ENCODE data around the gene CHRND.

Gene CHRND

DNA sequence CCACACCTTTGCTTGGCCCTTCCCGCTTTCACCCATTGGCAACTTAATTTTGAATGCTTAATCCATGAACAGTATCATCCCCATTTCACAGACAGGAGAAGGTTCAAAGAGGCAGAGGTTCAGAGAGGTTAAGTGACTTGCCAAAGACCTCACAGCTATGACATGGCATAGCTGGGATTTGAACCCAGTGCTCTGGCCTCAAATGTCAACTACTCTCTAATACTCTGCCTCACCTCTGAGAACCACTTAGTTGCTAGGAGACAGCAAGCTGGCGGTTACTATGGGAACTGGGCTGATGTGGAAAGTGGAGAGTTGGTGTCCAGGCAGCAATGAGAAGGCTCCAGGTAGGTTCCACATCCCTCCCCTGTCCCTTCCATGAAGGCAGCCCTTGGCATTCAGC is 21.5 kb upstream of the CHRND start:
- DNase-seq, result no peak

DNA sequence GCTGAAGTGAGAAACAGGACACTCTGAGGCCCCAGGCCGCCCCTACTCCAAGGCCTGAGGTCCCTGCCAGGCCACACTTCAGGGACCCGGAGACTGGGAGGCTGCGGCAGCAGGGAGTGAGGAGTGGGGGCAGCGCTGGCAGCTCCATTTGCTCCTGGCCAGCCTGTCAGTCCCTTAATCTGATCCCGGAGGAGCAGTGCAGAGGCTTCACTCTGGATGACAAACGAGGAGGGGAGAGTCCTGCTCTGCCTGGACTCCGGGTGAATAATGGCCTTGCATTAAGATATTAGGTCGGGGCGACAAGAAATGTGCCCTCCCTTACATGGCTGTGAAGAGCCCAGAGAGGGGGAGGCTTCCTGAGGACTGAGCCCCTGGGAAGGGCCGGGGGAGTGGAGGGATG is 20.1 kb upstream of the CHRND start:
- no peak for DNase-seq

DNA sequence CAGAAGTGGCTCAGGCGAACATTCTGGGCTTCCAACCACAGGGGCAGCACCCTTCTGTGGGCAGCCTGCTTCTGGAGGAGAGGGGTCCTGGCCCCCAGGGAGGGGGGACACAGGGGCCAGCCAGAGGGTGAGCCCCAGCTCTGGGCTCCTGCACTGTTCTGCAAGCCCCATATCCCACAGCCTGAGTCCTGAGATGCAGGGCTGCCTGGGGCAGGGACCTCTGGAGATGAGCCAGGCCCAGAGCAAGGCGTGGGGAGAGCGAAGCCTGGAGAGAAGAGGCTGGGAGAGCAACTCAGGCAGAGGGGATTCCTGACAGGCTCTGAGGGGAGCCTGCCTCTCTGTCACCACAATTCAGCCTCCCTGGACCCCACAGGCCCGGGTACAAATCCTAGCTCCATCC is 19.3 kb upstream of the CHRND start:
- DNase-seq, result no peak

DNA sequence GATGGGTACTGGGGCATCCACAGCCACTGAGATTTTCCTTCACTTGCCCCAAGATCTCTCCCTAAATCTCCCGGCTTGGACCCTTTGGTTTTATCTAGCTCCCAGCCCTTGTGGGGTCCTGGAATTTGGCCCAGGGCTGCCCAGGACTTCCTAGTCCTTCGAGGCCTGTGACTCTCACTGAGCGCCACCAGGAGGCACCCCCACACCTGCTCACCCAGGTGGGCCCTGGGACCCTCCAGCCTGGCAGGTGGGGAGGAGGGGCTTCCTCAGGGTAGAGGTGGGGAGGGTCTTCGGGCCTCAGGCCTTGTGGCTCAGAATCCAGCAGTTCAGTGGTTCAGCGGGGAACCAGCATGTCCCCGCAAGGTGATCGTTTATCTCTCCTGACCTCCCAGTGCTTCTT is 17.7 kb upstream of the CHRND start:
- no peak for DNase-seq

DNA sequence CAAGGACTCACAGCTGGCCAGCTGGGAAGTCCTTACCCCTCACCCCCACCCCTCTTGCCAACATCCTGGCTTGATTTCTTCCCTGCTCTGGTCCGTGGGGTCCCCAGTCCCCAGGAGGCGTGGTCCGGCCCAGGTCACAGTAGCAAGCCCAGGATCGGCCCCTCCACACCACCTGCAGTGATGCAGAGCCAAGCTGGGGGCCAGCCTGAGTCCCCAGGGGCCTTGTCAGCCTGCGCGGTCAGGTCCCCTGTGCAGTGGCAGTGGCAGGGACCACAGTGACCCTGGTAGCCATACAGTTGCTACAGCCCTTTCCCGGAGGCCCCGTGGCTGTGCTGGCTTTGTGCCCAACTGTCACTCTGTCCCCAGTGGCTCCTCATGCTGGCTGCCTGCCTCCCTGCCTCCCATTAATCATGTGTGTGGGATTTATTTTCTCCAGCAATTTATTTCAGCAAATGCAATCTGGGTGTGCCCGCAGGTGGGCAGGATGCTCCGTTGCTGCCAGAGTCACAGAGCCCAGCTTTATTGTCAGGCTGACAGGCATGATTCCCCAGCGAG is 14.5 kb upstream of the CHRND start:
- no peak for DNase-seq

DNA sequence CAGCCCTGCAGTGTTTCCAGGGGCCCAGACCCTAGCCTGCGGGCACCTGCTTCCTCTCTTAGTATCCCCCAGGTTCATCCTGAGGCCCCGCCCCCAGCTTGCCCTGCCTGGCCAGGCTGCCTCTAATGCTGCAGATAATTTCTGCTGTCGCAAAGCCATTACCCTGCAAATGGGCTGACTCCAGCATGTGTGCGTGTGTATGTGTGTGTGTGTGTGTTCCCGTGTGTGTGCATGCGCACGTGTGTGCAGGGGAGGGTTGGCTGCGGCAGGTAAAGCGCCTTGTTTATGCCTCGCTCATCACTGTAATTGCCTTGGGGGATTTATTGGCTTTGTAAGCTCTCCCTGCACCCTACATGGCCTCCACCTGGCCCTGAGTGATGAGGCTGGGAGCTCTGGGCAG is 13.4 kb upstream of the CHRND start:
- DNase-seq, result no peak

DNA sequence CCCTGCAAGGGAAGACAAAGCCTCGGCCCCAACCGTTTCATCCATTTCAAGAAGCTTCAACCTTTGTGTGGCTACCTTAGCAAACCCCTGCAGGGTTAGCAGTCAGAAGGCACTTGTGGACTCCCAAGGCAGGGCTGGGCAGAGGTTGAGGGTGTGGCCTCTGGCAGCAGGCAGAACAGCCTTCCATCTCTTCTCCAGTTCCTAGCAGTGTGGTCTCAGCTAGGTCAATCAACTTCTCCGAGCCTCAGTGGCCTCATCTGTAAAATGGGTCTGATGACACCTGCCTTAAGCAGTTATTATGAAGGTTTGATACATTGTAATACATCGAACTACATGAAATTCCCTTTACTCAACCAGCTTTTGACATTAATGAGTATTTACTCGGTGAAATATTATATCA is 12.6 kb upstream of the CHRND start:
- DNase-seq, result no peak

DNA sequence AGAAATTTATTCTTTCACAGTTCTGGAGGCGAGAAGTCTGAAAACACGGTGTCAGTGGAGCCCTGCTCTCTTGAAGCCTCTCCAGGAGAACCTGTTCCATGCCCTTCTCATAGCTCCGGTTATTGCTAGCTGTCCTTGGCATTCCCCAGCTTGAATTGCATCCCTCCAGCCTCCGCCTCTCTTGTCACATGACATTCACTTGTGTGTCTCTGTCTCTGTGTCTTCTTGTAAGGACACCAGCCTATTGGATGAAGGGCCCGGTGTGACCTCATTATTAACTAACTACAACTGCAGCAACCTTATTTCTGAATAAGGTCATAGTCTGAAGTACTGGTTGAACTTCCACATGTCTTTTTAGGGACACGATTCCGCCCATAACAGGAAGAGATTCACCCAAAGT is 10.3 kb upstream of the CHRND start:
- DNase-seq, result no peak

DNA sequence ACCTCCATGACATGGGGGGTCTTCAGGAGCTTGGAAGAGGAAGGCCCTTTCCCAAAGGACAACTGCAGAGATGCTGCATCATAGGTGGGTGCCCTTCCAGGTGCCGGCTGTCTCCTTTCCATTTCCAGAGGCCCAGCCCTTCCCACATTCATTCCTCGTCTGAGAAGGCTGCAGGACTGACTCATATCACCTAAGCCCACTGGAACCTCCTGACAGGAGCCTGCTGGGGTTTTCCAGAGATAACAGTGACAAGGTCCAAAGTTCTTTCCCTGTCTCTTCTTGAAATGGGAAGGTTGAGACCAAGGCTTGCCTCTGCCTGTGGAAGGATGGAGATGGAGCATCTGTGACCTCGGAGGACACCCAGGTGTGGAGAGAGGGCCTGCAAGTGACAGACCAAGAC is 9.4 kb upstream of the CHRND start:
- no peak for DNase-seq

DNA sequence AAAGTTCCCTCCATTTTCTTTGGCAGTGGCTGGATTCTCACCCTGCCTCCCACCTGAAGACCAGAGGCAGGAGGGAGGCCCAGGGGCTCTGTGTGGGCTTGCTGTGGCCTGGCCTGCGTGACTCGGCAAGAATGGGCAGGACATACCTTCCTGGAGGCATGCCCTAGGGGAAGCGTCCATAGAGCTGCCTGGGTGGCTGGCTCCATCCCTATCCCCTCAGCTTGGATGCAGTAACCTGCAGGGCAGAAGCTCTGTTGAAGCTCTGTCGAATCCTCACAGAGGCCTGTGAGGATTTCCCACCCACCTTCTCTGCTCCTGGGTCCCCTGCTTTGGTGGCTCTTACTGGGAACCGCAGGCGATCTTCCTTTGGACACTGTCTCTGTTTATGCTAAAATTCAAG is 7.1 kb upstream of the CHRND start:
- no peak for DNase-seq

DNA sequence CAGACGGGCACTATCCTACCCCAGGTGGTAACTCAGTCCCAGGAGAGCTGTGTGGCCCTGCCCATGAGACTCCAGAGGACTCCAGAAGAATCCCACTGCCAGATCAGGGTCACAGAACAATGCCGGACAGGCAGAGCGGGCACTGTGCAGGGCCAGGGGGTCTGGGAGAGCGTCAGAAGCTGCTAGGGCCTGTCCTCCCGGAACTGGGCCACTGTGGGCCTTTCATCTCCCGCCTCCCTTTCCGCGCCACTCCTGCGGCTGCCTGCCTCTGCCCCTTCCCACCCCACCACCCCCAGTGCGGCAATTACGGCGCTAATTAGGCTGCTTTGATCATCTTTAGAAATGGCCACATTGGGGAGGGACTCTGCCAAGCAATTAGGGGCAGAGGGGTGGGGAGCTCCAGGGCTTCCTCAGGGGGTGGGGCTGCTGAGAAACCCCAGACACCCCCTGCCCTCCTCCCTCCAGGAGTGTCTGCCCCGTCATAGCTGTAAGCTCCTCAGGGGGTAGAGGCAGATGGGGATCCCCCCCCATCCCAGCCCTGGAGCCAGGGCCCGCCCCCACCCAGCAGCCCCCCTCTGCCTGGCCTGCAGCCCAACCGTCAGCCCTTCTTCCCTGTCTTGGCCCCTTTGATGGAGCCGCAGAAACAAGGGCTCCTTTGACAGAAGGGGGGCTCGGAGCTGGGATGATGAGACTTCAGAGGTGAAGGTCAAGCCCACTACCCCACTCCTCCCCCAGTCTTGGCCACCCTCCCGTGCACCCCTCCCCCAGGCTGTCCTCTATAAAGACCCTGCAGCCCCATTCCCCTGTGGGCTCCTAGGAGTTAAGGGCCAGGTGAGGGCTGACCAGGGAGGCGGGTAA is 6.2 kb upstream of the CHRND start, which contains the start of gene PRSS56:
Gene PRSS56, plus strand, starts transcription at position 808 of the 858 bp plus-strand sequence. CDS start 211 bp downstream, outside the sequence.
- no peak for DNase-seq

DNA sequence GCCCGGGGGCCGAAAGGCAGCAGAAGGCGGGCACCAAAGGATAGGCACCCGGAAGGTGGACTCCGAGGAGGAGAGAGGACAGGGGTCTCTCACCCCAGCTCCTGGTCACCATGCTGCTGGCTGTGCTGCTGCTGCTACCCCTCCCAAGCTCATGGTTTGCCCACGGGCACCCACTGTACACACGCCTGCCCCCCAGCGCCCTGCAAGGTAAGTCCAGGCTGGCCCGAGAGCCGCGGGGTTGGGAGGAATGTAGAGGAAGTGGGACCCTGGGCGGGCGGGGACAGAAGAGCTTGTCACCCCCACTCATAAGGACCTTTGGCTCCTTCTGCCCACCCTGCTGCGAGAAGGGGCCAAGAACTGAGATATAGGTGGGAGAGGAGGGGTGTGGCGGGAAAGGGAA is 5.5 kb upstream of the CHRND start:
- no peak for DNase-seq

DNA sequence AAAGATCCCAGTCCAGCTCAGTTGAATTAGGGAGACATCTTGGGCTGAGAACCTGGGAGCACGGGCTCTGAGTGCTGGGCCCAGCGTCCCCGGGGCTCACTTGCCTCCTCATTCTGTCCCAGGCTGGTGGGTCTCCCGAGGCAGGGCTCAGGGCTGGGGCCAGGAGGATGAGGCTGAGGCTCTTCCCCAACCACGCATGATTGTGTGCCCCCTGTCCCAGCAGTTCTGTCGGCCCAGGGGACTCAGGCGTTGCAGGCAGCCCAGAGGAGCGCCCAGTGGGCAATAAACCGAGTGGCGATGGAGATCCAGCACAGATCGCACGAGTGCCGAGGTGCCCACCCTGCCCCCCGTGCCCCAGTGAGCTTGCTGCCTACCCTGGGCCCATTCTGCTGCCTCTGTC is 4.9 kb upstream of the CHRND start:
- DNase-seq, result no peak

DNA sequence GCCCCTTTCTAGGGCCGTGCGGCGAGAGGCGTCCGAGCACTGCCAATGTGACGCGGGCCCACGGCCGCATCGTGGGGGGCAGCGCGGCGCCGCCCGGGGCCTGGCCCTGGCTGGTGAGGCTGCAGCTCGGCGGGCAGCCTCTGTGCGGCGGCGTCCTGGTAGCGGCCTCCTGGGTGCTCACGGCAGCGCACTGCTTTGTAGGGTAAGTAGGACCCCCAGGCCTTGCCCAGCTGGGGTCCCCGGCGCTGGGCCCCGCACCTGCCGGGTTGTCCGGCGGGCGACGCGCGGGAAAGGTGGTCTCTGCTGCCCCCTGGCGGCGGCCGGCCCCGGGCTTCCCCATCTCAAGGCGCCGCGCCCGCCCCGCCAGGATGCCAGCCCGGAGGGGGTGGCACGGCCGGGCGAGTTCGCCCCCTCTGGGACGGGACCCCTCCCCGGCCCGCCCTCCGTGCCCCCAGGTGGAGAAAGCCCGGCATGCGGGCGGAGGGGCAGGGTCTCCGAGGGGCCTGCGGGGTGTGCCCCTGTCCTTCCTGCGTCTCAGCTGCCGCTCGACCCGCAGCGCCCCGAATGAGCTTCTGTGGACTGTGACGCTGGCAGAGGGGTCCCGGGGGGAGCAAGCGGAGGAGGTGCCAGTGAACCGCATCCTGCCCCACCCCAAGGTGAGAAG is 3.9 kb upstream of the CHRND start:
- DNase-seq, result no peak

DNA sequence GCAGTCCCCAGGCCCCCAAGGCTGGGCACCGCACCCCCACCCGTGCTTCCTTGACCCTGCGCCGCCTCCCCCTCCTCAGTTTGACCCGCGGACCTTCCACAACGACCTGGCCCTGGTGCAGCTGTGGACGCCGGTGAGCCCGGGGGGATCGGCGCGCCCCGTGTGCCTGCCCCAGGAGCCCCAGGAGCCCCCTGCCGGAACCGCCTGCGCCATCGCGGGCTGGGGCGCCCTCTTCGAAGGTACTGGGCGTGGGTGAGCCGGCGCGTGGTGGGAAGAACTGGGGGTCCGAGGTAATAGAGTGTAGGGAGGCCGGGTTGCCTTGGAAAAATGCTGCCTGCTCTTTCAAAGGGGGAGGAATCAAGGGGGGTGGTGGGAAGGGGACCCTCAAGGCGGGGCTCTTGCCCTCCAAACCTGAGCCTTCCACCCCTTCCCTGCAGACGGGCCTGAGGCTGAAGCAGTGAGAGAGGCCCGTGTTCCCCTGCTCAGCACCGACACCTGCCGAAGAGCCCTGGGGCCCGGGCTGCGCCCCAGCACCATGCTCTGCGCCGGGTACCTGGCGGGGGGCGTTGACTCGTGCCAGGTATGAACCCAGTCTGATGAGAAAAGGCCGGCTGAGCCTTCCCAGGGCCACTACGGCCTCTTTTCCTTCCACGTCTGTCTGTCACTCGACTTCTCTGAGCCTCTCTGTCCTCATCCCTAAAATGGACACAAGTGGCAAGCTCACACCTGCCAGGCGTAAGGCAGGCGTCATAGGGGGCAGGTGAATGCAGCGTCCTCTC is 3.1 kb upstream of the CHRND start:
- no peak for DNase-seq

DNA sequence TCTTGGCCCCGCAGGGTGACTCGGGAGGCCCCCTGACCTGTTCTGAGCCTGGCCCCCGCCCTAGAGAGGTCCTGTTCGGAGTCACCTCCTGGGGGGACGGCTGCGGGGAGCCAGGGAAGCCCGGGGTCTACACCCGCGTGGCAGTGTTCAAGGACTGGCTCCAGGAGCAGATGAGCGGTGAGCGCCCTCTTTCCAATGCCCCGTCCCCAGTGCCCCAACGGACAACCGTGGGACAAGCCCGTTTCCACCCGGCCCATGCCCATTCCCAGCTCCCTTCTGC is 2.6 kb upstream of the CHRND start:
- DNase-seq, result no peak

DNA sequence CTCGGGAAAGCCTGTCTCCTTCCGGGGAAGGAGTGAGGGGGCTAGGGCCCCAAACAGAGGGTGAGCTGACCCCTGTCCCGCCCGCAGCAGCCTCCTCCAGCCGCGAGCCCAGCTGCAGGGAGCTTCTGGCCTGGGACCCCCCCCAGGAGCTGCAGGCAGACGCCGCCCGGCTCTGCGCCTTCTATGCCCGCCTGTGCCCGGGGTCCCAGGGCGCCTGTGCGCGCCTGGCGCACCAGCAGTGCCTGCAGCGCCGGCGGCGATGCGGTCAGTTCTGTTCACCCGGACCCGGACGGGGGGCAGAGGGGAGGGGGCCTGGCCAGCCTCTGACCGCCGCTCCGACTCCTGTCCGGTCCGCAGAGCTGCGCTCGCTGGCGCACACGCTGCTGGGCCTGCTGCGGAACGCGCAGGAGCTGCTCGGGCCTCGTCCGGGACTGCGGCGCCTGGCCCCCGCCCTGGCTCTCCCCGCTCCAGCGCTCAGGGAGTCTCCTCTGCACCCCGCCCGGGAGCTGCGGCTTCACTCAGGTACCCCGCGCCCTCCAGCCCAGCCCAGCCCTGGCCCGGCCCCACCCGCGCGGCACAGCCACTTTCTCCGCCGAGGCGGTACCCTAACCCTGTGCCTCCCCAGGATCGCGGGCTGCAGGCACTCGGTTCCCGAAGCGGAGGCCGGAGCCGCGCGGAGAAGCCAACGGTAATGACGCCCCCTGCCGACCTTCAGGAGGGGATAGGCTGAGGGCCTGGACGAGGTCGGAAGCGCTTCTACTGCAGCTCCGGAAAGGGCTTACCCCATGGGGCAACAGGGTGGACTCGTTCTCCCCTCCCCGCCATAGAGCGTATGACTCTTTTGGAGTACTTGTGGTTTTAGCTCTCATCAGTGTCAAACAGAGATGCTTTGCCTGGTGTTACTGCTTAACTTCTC is 2.0 kb upstream of the CHRND start:
- DNase-seq, result no peak

DNA sequence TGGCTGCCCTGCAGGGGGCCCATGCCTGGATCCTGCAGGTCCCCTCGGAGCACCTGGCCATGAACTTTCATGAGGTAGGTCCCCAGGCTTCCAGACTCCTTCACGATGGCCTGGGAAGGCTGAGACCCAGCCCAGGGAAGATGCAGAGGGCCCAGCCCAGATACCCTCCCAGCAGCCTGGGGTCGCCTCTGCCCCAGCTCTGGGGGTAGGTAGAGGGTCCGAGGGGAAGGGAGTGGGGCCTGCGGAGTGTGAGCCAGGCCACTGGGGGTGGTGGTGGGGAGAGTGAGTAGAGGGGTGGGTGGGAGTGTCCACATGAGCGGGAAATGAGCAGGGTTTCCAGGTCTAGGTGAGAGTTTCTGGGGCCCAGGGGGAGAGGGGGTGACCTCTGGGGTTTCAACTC is 1.2 kb upstream of the CHRND start:
- no peak for DNase-seq

DNA sequence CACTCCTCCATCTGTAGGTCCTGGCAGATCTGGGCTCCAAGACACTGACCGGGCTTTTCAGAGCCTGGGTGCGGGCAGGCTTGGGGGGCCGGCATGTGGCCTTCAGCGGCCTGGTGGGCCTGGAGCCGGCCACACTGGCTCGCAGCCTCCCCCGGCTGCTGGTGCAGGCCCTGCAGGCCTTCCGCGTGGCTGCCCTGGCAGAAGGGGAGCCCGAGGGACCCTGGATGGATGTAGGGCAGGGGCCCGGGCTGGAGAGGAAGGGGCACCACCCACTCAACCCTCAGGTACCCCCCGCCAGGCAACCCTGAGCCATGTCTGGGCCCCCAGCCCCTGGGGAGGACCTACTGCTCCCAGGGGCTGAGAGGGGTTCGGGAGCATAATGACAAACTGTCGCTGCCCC is 761 bp upstream of the CHRND start:
- no peak for DNase-seq

DNA sequence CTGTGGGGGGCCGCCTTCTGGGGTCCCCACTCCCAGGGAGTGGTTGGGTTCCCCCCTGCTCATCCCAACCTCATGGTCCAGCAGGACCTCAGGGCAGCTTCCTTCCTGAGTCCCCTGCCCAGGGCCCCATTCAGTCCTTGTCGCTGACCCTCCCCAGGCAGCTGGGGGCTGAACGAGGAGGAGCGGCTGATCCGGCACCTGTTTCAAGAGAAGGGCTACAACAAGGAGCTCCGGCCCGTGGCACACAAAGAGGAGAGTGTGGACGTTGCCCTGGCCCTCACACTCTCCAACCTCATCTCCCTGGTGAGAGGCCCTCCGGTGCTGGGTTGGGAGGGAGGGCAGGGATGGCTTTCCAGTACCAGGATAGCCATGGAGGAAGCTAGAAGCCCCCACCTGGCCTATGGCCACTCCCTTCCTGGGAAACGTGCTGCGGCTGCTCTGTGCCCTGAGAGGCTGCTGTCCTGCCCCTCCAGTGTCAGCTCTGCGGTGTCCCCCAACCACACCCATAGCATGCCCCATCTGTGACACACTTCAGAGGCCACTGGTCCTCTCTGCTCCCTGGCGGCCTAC is 497 bp downstream of the CHRND start:
- DNase-seq, result no peak

DNA sequence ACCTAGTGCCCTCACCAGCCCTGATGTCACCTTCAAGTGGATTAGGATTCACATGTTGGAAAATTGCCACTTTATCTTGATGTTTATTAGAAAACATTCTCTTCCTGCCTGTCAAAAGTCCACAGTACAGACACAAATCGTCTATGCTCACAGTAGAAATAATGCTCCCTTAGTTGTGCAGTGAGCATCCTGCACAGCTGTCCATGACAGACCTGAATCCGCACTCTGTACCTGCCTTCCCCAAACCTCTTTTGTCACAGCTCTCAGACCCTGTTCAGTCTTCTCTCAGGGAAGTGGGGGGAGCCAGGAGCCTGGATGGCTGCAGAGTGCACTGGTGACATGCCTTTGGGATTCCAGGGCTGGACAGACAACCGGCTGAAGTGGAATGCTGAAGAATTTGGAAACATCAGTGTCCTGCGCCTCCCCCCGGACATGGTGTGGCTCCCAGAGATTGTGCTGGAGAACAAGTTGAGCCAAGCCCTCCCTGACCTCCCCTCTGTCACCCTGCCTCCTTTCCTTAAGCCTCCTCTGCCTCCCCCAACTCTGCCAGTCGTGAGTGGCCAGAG is 2.0 kb downstream of the CHRND start:
- no peak for DNase-seq

Measured in HCEC 1CT (cell line).